OCI-LY1 (cell line): ENCODE measurements around the gene MAGEB17.

Experiments used
- EZH2 ChIP-seq: fragments of 200-600 bp; sonication (generic), shearing (Covaris generic); IDR thresholded peaks from 2 replicates; pipeline ENCODE4 v1.8.0; 2017; ENCODE audit warnings: borderline replicate concordance, mixed run types, mild to moderate bottlenecking, antibody characterized with exemption, low read length, moderate library complexity, mixed read lengths
- TF ChIP-seq, protein P1 (sequence below): fragments of 200-600 bp; sonication (generic), shearing (Covaris generic); IDR thresholded peaks from 2 replicates; pipeline ENCODE4 v1.5.1; 2017; ENCODE audit warnings: mild to moderate bottlenecking, antibody characterized with exemption, low read length, moderate library complexity, mixed read lengths

DNA sequence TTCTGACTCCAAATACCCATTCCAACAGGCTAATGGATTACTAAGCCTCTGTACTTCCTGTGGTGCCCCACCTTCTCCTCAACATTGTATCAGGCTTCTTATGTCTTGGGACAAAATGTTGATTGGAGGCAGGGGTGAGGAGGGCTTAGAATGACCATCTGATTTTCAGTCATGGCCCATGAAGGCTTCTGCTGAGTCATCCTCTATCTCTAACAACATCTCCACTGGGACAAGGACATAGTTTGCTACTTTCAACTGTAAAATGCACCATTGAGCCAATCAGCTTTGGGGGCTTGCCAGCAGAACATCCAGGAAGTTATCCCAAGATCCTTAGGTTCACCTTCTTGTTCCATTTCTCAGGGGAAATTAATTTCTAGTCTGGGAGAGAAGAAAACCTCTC is 29.5 kb downstream of the MAGEB17 start:
- TF ChIP-seq EZH2, result no peak
- TF ChIP-seq, protein P1, sequence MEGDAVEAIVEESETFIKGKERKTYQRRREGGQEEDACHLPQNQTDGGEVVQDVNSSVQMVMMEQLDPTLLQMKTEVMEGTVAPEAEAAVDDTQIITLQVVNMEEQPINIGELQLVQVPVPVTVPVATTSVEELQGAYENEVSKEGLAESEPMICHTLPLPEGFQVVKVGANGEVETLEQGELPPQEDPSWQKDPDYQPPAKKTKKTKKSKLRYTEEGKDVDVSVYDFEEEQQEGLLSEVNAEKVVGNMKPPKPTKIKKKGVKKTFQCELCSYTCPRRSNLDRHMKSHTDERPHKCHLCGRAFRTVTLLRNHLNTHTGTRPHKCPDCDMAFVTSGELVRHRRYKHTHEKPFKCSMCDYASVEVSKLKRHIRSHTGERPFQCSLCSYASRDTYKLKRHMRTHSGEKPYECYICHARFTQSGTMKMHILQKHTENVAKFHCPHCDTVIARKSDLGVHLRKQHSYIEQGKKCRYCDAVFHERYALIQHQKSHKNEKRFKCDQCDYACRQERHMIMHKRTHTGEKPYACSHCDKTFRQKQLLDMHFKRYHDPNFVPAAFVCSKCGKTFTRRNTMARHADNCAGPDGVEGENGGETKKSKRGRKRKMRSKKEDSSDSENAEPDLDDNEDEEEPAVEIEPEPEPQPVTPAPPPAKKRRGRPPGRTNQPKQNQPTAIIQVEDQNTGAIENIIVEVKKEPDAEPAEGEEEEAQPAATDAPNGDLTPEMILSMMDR, result no peak
